Ishikawa (cell line): ENCODE results near the gene DDX31.

Experiments used
- CEBPB ChIP-seq: IDR thresholded peaks from 2 replicates; pipeline ENCODE4 v1.6.1; 2012
- CREB1 ChIP-seq: IDR thresholded peaks from 2 replicates; pipeline ENCODE4 v1.6.1; 2012; ENCODE audit warnings: low read depth
- EGR1 ChIP-seq: IDR thresholded peaks from 2 replicates; pipeline ENCODE4 v1.6.1; 2012
- EP300 ChIP-seq: IDR thresholded peaks from 2 replicates; pipeline ENCODE4 v1.6.1; 2012; ENCODE audit warnings: borderline replicate concordance
- FOXM1 ChIP-seq: IDR thresholded peaks from 2 replicates; pipeline ENCODE4 v1.6.1; 2012; ENCODE audit warnings: low read depth, borderline replicate concordance
- MAX ChIP-seq: IDR thresholded peaks from 2 replicates; pipeline ENCODE4 v1.6.1; 2012
- NFIC ChIP-seq: IDR thresholded peaks from 2 replicates; pipeline ENCODE4 v1.6.1; 2012
- RAD21 ChIP-seq: IDR thresholded peaks from 2 replicates; pipeline ENCODE4 v1.6.1; 2012; ENCODE audit warnings: low read depth
- REST ChIP-seq: IDR thresholded peaks from 2 replicates; pipeline ENCODE4 v1.6.1; 2012; ENCODE audit warnings: low read depth, mild to moderate bottlenecking
- TAF1 ChIP-seq: IDR thresholded peaks from 2 replicates; pipeline ENCODE4 v1.6.1; 2012; ENCODE audit warnings: low read depth, mild to moderate bottlenecking
- TCF12 ChIP-seq: IDR thresholded peaks from 2 replicates; pipeline ENCODE4 v1.6.1; 2012; ENCODE audit warnings: low read depth
- TEAD4 ChIP-seq: IDR thresholded peaks from 2 replicates; pipeline ENCODE4 v1.6.1; 2012
- USF1 ChIP-seq: IDR thresholded peaks from 2 replicates; pipeline ENCODE4 v1.6.1; 2012
- YY1 ChIP-seq: IDR thresholded peaks from 2 replicates; pipeline ENCODE4 v1.6.1; 2012; ENCODE audit warnings: low read depth
- ZBTB7A ChIP-seq: IDR thresholded peaks from 2 replicates; pipeline ENCODE4 v1.6.1; 2012; ENCODE audit warnings: low read depth

DDX31 gene

GRCh38 chr9:132712753-132713152 lies 43.0 kb upstream of the DDX31 start:
- TF ChIP-seq TEAD4, result no peak
- TF ChIP-seq FOXM1, result no peak
- no peak for TF ChIP-seq REST
- TF ChIP-seq MAX, result no peak
- TF ChIP-seq ZBTB7A, result no peak
- no peak for TF ChIP-seq NFIC
- TF ChIP-seq EP300, result no peak
- TF ChIP-seq CREB1, result no peak
- TF ChIP-seq CEBPB, result no peak
- TF ChIP-seq USF1, result no peak
- no peak for TF ChIP-seq RAD21
- no peak for TF ChIP-seq TAF1
- TF ChIP-seq YY1, result no peak
- TF ChIP-seq EGR1, result no peak
- TF ChIP-seq TCF12, result no peak

GRCh38 chr9:132711846-132712245 lies 42.1 kb upstream of the DDX31 start:
- TF ChIP-seq REST, result no peak
- TF ChIP-seq CEBPB, result no peak
- no peak for TF ChIP-seq RAD21
- no peak for TF ChIP-seq ZBTB7A
- TF ChIP-seq TEAD4, result no peak

GRCh38 chr9:132710333-132710732 lies 40.5 kb upstream of the DDX31 start:
- TF ChIP-seq USF1, result no peak
- no peak for TF ChIP-seq TAF1
- no peak for TF ChIP-seq ZBTB7A
- TF ChIP-seq CEBPB, result no peak
- no peak for TF ChIP-seq REST
- TF ChIP-seq EGR1, result no peak
- TF ChIP-seq EP300, result no peak
- no peak for TF ChIP-seq YY1
- no peak for TF ChIP-seq TEAD4
- no peak for TF ChIP-seq CREB1

GRCh38 chr9:132708769-132709430 lies 39.1 kb upstream of the DDX31 start:
- TF ChIP-seq TAF1 (no peak), CREB1 (no peak), TEAD4 (no peak), REST (no peak), EP300 (no peak), TCF12 (no peak), CEBPB (no peak), EGR1 (no peak), USF1 (no peak), YY1 (no peak), MAX (no peak), NFIC (no peak), RAD21 (no peak), ZBTB7A (no peak), FOXM1 (no peak)
